DND-41 (cell line): ENCODE measurements around the gene C9orf85.

Experiments
- EZH2 ChIP-seq: IDR thresholded peaks from 3 replicates; pipeline ENCODE4 v1.6.1; 2012; ENCODE audit warnings: borderline replicate concordance, low read depth, mild to moderate bottlenecking, moderate library complexity, low read length, inconsistent platforms; ENCODE audit not compliant: severe bottlenecking
- TF ChIP-seq, protein P1 (sequence below): IDR thresholded peaks from 2 replicates; pipeline ENCODE4 v1.5.1; 2012; ENCODE audit warnings: borderline replicate concordance, low read length, moderate library complexity, mild to moderate bottlenecking; ENCODE audit not compliant: poor library complexity, severe bottlenecking; ENCODE audit errors: extremely low read depth

DNA sequence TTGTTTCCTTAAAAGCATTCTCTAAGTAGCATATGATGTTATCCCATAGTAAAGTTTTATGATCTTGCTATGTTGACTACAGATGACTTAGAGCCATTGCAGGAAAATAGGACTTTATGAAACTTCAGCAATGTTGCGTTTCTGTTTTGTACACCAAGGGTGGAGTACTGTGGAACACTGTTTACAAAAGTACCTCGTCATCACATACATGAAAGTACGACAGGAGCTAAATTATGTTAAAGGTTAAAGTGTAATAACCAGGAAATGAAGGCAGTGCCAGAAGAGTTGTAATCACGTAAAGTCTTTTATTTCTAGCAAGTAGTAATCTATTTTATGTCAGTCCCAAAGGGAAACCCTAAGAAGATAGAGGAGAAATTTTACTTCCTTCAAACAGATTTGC lies 50.9 kb downstream of the C9orf85 start:
- TF ChIP-seq, protein P1, sequence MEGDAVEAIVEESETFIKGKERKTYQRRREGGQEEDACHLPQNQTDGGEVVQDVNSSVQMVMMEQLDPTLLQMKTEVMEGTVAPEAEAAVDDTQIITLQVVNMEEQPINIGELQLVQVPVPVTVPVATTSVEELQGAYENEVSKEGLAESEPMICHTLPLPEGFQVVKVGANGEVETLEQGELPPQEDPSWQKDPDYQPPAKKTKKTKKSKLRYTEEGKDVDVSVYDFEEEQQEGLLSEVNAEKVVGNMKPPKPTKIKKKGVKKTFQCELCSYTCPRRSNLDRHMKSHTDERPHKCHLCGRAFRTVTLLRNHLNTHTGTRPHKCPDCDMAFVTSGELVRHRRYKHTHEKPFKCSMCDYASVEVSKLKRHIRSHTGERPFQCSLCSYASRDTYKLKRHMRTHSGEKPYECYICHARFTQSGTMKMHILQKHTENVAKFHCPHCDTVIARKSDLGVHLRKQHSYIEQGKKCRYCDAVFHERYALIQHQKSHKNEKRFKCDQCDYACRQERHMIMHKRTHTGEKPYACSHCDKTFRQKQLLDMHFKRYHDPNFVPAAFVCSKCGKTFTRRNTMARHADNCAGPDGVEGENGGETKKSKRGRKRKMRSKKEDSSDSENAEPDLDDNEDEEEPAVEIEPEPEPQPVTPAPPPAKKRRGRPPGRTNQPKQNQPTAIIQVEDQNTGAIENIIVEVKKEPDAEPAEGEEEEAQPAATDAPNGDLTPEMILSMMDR = no peak
- TF ChIP-seq EZH2 = no peak
